Hair follicular keratinocyte (primary cell): ENCODE data around the gene MISFA. TPM values are rescaled to one million over a fixed set of nuclear protein-coding genes. Genes with fewer than 3 reads are reported as not detected.

Experiments used
- total RNA-seq: library from RNA; depleted of rRNA; stranded (reverse); fragments of >200 nt; gene quantifications from 2 replicates; pipeline ENCODE4 v1.2.3, GENCODE V29; 2015

Gene MISFA
- total RNA-seq, result not detected in 2 replicates

DNA sequence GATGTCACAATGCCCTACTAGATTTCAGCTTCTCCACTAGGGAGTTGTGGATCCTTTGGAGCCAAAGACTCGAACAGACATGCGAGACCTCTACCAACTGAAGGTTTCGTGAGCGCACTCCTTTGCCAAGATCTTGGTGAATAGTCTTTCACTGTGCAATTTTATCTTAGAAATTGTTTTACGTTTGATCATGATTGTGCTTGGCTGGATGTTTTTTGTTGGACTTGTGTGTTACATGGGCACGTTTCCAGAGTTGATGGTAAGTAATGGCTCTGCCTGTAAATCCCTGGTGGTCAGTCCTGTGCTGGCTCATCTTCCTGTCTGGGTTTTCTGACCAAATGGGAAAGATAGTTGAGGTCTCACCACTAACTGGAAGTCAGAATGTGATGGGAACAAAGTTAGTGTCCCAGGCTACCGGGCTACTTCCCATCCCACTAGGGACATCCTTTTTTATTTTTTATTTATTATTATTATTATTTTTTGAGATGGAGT is at the start of gene MISFA:
TSS of gene MISFA (plus strand) at position 51 of the 492 bp plus-strand sequence. CDS start at position 191, 140 bp downstream.

GRCh38 chr11:18588297-18589252 is 11.0 kb upstream of the MISFA start, which contains the start of gene UEVLD:
Gene UEVLD (minus strand): TSS chr11:18588734. CDS start chr11:18588654, 80 bp downstream.

GRCh38 chr11:18634140-18635032 is 34.8 kb downstream of the MISFA start, which contains the start of gene SPTY2D1:
Gene SPTY2D1 (minus strand): TSS chr11:18634342. CDS start chr11:18634257, 85 bp downstream.

Other genes starting within 250 kb of the MISFA start
- gene LDHA, start 205.2 kb upstream of the MISFA start, total RNA-seq, result 815 and 1,231 TPM in 2 replicates
- not detected in 2 replicates for gene LDHC, start 187.5 kb upstream of the MISFA start, total RNA-seq
- not detected in 2 replicates for gene LDHAL6A, start 143.9 kb upstream of the MISFA start, total RNA-seq
- gene TSG101, start 72.8 kb upstream of the MISFA start, total RNA-seq, result 99.5 and 101 TPM in 2 replicates
- 27.8 and 32.2 TPM in 2 replicates for gene UEVLD, start 11.1 kb upstream of the MISFA start, total RNA-seq
- 11.6 and 12.4 TPM in 2 replicates for gene SPTY2D1, start 34.6 kb downstream of the MISFA start, total RNA-seq
- gene TMEM86A, start 99.0 kb downstream of the MISFA start, total RNA-seq, result 0.72 and 2.2 TPM in 2 replicates
- under 0.01 and 0.08 TPM in 2 replicates for gene IGSF22, start 126.4 kb downstream of the MISFA start, total RNA-seq
- gene PTPN5, start 192.0 kb downstream of the MISFA start, total RNA-seq, result not detected in 2 replicates